Endodermal cell (in vitro differentiated cells): Measurements from ENCODE around the gene SPATA21. TPM values are rescaled to one million over a fixed set of nuclear protein-coding genes. Genes with fewer than 3 reads are reported as not detected.

Experiments
- DNase-seq: peaks from one replicate; pipeline ENCODE4 v3.0.0-alpha.2; 2017
- H3K27ac ChIP-seq: 2 replicates; pipeline ENCODE4 v1.5.1; 2013; ENCODE audit warnings: mild to moderate bottlenecking, low read depth, low read length, moderate library complexity
- H3K27me3 ChIP-seq: 2 replicates; pipeline ENCODE4 v1.6.1; 2013; ENCODE audit warnings: mild to moderate bottlenecking, low read length, moderate library complexity; ENCODE audit not compliant: insufficient read depth, control insufficient read depth, poor library complexity, severe bottlenecking
- H3K36me3 ChIP-seq: 2 replicates; pipeline ENCODE4 v1.7.0; 2013; ENCODE audit warnings: mild to moderate bottlenecking, low read length, moderate library complexity; ENCODE audit not compliant: control insufficient read depth, insufficient read depth
- H3K4me1 ChIP-seq: one replicate; pipeline ENCODE4 v1.7.0; 2013; ENCODE audit warnings: low read length; ENCODE audit not compliant: control insufficient read depth, insufficient read depth
- H3K4me3 ChIP-seq: 2 replicates; pipeline ENCODE4 v1.5.1; 2013; ENCODE audit warnings: mild to moderate bottlenecking, low read length, moderate library complexity
- H3K9ac ChIP-seq: 2 replicates; pipeline ENCODE4 v1.6.1; 2013; ENCODE audit warnings: mild to moderate bottlenecking, low read length, moderate library complexity; ENCODE audit not compliant: poor library complexity, severe bottlenecking; ENCODE audit errors: extremely low read depth
- H3K9me3 ChIP-seq: 2 replicates; pipeline ENCODE4 v1.6.1; 2013; ENCODE audit warnings: mild to moderate bottlenecking, low read length, moderate library complexity; ENCODE audit not compliant: control insufficient read depth
- H3K27ac Mint-ChIP-seq: 2 replicates; pipeline ENCODE4 v1.8.0; 2020; ENCODE audit warnings: mixed read lengths
- H3K27me3 Mint-ChIP-seq: 2 replicates; pipeline ENCODE4 v1.8.0; 2021; ENCODE audit warnings: mild to moderate bottlenecking, mixed read lengths; ENCODE audit not compliant: insufficient read depth
- H3K36me3 Mint-ChIP-seq: 2 replicates; pipeline ENCODE4 v1.8.0; 2020; ENCODE audit warnings: low read depth, mixed read lengths
- H3K4me1 Mint-ChIP-seq: 2 replicates; pipeline ENCODE4 v1.8.0; 2020; ENCODE audit warnings: mixed read lengths
- H3K4me3 Mint-ChIP-seq: 2 replicates; pipeline ENCODE4 v1.8.0; 2020; ENCODE audit warnings: mild to moderate bottlenecking, moderate library complexity, mixed read lengths
- H3K9me3 Mint-ChIP-seq: 2 replicates; pipeline ENCODE4 v1.8.0; 2020; ENCODE audit warnings: mild to moderate bottlenecking, mixed read lengths
- WGBS, 2 experiments: methylation state at CpG; one replicate each; pipeline versions ENCODE4 v1.1.5 to v1.1.7; 2013; ENCODE audit warnings: missing lambda C conversion rate in 2 of 2, mixed read lengths in 1 of 2; ENCODE audit not compliant: insufficient coverage in 1 of 2, insufficient read length in 1 of 2; 5-methylcytosine and 5-hydroxymethylcytosine counted together
- total RNA-seq, 2 donors: library from RNA; stranded (reverse); fragmentation: NEBNext Ultra II Directional in 1 of 2; extraction: Animal tissue kit (Norgen Biotek cat#: 25700) in 1 of 2; gene quantifications; 2 replicates in 1 of 2; 3 replicates in 1 of 2; pipeline ENCODE4 v1.2.1, GENCODE V29; 2021
- TF ChIP-seq, protein P1 (sequence below): fragments of 200-600 bp; sonication (generic); conservative IDR thresholded peaks from 2 replicates; pipeline ENCODE4 v1.5.0; 2021; ENCODE audit warnings: antibody characterized with exemption, mild to moderate bottlenecking

Gene SPATA21
- total RNA-seq, 2 donors from 2014 or later, result not detected

DNA sequence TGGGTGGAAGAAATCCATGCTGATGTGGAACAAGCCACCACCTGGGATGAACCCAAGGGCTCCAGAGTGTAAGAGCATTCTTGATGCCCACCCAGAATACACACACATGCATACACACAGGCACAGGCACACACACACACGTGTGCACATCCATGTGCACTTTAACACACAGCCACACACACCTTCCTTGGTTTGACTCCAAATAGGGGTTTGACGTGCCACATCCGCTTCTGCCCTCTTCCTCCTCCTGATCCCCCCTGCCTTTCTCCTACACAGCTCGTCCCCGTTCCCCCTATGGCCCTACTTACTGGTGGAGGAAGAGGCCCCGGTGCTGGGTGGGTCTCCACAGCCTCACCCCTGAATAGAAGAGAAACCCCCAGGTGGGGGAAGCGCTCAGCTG lies 16.0 kb downstream of the SPATA21 start:
- Mint-ChIP-seq H3K9me3 (no peaks in the 10 kb centered on the region), H3K4me3 (no peak overlapping the region), H3K36me3 (no peaks in the 10 kb centered on the region), H3K27ac (no peak overlapping the region), H3K4me1 (peaks cover 5% of the 10 kb centered on the region), H3K27me3 (peaks cover 12% of the 10 kb centered on the region)
- H3K36me3 ChIP-seq, result no peaks in the 10 kb centered on the region
- no peaks in the 10 kb centered on the region for H3K4me1 ChIP-seq
- H3K9ac ChIP-seq, result no peak overlapping the region
- 85 to 90% methylated on average over 2 to 7 of the region's 7 CpGs for WGBS, 2 experiments
- H3K27ac ChIP-seq, result no peak overlapping the region
- H3K9me3 ChIP-seq, result no peaks in the 10 kb centered on the region
- H3K27me3 ChIP-seq, result no peaks in the 10 kb centered on the region
- TF ChIP-seq, protein P1, sequence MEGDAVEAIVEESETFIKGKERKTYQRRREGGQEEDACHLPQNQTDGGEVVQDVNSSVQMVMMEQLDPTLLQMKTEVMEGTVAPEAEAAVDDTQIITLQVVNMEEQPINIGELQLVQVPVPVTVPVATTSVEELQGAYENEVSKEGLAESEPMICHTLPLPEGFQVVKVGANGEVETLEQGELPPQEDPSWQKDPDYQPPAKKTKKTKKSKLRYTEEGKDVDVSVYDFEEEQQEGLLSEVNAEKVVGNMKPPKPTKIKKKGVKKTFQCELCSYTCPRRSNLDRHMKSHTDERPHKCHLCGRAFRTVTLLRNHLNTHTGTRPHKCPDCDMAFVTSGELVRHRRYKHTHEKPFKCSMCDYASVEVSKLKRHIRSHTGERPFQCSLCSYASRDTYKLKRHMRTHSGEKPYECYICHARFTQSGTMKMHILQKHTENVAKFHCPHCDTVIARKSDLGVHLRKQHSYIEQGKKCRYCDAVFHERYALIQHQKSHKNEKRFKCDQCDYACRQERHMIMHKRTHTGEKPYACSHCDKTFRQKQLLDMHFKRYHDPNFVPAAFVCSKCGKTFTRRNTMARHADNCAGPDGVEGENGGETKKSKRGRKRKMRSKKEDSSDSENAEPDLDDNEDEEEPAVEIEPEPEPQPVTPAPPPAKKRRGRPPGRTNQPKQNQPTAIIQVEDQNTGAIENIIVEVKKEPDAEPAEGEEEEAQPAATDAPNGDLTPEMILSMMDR, result no peak
- H3K4me3 ChIP-seq, result no peak overlapping the region
- no peak for DNase-seq

DNA sequence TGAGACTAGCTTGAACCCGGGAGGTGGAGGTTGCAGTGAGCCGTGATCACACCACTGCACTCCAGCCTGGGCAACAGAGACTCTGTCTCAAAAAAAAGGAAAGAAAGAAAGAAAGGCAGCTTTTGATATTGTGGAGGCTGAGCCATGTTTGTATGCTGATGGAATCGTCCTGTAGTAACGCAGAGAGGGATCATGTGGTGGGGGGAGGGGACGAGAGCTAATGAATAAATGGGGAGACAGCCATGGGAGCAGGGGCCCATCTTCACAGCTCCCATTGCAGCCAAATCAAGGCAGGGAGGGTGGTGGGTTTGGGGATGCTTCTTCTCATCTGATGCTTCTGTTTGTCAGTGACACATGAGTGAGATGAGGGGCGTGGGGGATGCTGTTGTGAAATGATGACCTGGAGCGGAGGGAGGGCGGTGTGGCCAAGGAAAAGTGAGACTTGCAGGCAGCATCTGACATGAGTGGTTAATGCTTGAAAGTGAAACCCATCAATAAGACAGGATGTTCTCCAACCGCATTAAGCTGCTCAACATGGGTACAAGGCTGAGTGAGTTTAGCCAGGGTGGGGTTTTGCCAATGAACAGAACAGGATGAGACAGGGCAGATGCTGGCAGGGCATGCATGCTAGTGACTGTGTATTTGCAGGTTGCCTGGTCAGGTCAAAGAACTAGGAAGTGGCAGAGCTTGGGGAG lies 16.7 kb downstream of the SPATA21 start:
- H3K4me1 Mint-ChIP-seq, result peaks cover 5% of the 10 kb centered on the region
- no peaks in the 10 kb centered on the region for H3K36me3 ChIP-seq
- peaks cover 12% of the 10 kb centered on the region for H3K27me3 Mint-ChIP-seq
- no peak overlapping the region for H3K4me3 Mint-ChIP-seq
- H3K4me1 ChIP-seq, result no peaks in the 10 kb centered on the region
- H3K9ac ChIP-seq, result no peak overlapping the region
- no peaks in the 10 kb centered on the region for H3K9me3 ChIP-seq
- H3K27me3 ChIP-seq, result no peaks in the 10 kb centered on the region
- H3K27ac Mint-ChIP-seq, result no peak overlapping the region
- H3K9me3 Mint-ChIP-seq, result no peaks in the 10 kb centered on the region
- WGBS, 2 experiments, result 82 to 89% methylated on average over 9 of the region's 9 CpGs
- H3K27ac ChIP-seq, result no peak overlapping the region
- no peaks in the 10 kb centered on the region for H3K36me3 Mint-ChIP-seq
- TF ChIP-seq, protein P1, result no peak
- H3K4me3 ChIP-seq, result no peak overlapping the region
- no peak for DNase-seq

DNA sequence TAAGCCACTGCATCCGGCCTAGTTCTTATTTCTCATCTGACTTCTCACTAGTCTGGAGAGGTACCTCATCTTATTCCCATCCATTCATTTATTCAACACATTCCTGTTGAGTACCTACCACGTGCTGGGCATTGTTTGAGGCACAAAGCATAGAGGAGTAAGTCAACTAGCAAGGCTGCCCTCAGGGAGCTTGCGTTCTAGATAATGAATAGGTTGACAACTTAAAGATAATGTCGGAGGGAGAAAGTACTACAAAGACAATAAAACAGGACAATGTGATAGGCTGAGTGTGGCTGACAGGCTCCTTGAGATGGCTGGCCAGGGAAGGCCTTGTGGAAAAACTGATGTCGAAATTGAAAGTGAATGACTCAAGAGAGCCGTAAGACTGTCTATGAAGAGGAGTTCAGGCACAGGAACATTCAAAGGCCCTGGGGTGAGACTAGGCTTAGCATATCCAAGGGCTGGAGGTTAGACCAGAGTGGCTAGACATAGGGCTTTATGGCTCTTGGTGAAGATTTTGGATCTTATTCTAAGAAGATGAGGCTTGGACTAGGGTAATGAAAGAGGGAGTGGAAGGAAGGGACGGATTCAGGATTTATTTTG lies 18.3 kb downstream of the SPATA21 start:
- H3K27ac ChIP-seq, result no peak overlapping the region
- no peaks in the 10 kb centered on the region for H3K27me3 ChIP-seq
- no peak overlapping the region for H3K9ac ChIP-seq
- TF ChIP-seq, protein P1, result no peak
- Mint-ChIP-seq H3K36me3 (no peaks in the 10 kb centered on the region), H3K4me3 (no peak overlapping the region), H3K4me1 (peaks cover 5% of the 10 kb centered on the region), H3K9me3 (no peaks in the 10 kb centered on the region), H3K27ac (no peak overlapping the region), H3K27me3 (peaks cover 12% of the 10 kb centered on the region)
- no peaks in the 10 kb centered on the region for H3K9me3 ChIP-seq
- H3K36me3 ChIP-seq, result no peaks in the 10 kb centered on the region
- no peaks in the 10 kb centered on the region for H3K4me1 ChIP-seq
- DNase-seq, result no peak
- 87 to 99% methylated on average over 6 to 7 of the region's 7 CpGs for WGBS, 2 experiments
- H3K4me3 ChIP-seq, result no peak overlapping the region
